HG03045 (cell line): Measurements from ENCODE around the gene EBF4.

Source experiments
- ATAC-seq: cut with Tn5 transposase; IDR thresholded peaks from one replicate; pipeline ENCODE4 v1.9.1; 2021; ENCODE audit warnings: mild to moderate bottlenecking, moderate library complexity; ENCODE audit not compliant: unreplicated experiment

The EBF4 gene

GRCh38 chr20:2793471-2793870 lies 100.9 kb downstream of the EBF4 start:
- no peak for ATAC-seq

DNA sequence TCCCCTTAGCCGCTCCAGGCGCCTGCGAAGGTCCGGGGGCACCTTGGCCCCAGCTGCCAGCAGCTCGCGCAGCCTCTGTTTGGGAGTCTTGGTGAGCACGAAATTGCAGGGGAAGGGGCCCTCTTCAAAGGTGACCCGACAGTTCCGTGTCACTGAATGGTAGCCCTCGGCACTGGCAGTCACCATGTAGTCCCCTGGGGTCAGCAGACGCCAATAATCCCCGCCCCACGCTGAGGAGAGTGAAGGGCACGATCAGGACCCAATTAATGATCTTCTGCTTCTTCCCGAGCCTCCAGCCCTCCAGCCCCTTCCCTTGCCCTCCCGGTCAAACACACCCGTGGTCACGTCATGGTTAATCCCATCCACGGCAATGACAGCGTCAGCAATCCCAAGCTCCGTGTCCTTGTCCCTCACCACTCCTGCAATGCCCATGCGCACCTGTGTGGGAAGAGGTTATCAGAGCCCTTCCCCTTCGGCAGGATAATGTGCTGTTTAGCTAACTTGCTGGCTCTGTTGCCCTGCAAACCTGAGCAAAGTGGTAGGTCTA lies 101.7 kb downstream of the EBF4 start:
- no peak for ATAC-seq

- no peak for ATAC-seq
Observed at GRCh38 chr20:2794866-2795447, 102.4 kb downstream of the EBF4 start.

DNA sequence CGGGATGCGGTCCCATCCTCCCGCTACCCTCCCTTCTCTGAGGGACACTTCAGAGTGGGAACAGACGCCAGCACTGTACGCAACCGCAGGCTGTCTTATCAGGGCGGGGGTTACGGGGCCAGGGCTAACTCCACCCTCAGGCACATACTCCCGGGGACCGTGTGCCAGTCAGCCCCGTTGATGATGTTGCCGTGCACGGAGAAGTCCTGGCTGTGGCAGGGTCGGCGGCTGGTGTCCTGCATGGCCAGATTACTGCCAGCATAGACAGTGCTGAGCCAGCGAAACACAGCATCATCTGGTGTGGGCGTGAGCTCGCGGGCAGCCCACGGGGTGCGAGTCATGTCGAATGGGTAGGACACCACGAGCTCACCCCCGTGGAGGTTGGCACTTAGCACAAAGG lies 102.9 kb downstream of the EBF4 start:
- no peak for ATAC-seq

- no peak for ATAC-seq
Observed at GRCh38 chr20:2796011-2796660, 103.6 kb downstream of the EBF4 start.

GRCh38 chr20:2797136-2797983 lies 104.8 kb downstream of the EBF4 start:
- ATAC-seq, result no peak

DNA sequence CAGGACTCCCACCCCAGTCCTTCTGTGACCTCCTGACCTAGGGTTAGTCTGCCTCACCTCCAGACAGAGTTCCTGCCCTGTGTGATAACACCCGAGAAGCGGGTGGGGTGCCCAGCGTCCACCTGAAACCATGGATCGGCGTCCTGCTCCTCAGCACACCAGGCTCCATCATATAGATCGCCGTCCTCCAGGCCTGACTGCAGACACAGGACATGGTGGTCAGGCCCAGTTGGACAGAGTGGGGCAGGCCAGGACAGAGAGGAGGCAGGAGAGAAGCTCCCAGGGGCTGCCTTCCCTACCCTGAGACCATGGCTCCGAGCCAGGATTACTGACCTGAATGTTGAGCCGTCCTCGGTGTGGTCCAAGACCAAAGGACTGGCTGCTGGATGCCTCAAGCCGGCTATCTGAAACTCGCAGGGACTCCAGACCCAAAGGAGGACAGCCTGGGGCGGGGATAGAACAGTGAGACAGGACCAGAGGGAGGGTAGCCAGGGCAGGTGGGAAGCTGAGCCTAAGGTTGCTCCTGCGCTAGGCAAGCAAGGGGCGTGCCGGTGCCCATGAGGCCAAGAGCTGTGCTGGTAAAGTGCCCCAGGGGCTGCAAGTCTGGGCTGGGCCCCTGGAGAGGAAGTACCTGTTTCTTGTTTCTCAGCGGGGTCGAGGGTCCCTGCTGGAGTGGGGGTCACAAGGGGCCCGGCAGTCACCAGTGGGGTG lies 105.7 kb downstream of the EBF4 start:
- no peak for ATAC-seq

- ATAC-seq, result no peak
Observed at GRCh38 chr20:2798814-2799213, 106.2 kb downstream of the EBF4 start.

DNA sequence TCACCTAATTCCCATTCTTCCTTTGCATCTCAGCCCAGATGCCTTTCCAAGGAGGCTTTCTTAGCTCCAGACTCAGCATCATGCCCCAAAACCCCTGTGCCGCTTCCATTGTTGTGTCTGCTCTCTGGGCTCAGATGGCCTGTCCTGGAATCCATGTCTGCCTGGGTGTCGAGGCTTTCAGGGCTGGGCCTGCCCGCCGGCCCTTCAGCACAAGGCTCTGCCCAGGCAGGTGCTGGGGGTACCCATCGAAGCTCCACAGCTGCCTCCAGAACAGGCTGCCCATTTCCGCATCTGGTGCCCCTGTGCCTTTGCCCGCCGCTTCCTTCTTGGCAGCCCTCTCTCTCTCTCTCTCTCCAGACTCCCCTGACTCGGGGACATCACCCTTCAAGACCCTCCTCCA lies 106.7 kb downstream of the EBF4 start:
- ATAC-seq, result no peak

DNA sequence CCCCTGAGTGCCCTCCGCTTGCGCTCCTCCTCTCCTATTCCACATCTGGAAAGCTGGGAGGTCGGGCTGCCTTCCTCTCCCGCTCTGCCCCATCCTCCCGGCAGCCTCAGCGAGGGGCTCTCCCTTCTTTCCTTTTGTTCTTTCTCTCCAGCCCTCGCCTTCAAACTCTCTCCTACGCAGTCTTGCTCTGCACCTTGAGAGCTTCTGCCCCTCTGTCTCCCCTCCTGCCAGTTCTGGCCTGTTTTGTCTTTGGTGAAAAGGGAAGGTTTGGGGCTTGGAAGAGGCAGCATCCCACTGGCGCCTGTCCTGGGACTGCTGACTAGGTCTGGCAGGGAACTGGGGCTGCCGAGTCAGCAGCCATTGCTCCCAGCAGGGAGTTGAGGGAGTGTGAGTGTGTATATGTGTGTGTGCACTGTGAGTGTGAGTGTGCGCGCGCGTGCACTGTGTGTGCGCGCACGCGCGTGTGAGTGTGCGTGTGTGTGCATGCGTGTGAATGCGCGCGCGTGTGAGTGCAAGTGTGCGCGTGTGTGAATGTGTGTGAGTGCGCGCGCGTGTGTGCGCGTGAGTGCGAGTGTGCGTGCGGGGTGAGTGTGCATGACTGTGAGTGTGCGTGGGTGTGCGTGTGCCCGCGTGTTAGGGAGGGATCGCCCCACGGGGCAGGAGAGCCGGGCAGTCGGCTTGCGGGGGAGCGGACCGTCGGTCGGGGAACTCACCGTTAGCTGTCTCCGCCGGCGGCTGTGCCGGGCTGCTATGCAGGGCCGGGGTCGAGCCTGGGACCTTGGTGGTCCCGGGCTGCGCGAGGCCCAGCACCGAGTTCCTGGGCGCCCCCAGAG lies 107.3 kb downstream of the EBF4 start:
- no peak for ATAC-seq

- no peak for ATAC-seq
Observed at GRCh38 chr20:2800521-2801285, 108.1 kb downstream of the EBF4 start, which contains the start of gene CPXM1. TSS of gene CPXM1 (minus strand) at chr20:2800627. CDS start at chr20:2800572, 55 bp downstream.

- no peak for ATAC-seq
Observed at GRCh38 chr20:2801286-2801728, 108.7 kb downstream of the EBF4 start.

DNA sequence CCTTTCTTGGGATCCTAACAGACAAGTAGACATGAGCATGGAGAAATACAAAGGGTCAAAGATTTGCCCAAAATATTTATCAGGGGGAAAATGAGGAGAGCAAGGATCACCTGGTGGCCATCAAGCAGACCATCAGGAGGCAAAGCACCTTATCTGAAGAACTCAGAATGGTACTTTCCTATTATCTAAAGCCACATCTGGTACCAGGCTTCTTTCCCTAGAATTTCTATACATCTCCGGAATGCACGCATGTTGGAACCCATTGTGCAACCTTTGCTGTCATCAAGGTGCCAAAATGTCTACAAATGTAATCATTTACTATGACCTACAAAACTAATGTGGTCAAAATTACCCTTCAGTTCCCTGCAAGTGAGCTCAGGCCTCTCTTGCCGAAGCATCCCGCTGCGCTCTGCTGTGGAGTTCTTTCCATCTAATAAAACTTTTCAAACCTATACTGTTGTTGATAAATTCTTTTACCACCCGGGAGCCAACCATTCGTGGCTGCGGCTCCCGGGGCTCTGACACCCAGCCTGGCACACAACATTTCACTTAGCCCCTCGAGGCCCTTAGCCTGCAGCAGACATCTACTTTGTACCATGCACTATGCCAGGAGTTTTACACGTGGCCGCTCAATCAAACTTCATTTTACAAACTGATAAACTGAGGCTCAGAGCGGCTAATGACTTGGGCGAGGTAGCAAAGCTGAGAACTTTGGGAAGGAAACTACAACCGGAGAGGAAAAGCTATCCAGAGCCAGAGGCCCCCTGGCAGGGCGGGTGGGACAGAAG lies 111.7 kb downstream of the EBF4 start:
- no peak for ATAC-seq

- no peak for ATAC-seq
Observed at GRCh38 chr20:2804852-2805688, 112.5 kb downstream of the EBF4 start.

DNA sequence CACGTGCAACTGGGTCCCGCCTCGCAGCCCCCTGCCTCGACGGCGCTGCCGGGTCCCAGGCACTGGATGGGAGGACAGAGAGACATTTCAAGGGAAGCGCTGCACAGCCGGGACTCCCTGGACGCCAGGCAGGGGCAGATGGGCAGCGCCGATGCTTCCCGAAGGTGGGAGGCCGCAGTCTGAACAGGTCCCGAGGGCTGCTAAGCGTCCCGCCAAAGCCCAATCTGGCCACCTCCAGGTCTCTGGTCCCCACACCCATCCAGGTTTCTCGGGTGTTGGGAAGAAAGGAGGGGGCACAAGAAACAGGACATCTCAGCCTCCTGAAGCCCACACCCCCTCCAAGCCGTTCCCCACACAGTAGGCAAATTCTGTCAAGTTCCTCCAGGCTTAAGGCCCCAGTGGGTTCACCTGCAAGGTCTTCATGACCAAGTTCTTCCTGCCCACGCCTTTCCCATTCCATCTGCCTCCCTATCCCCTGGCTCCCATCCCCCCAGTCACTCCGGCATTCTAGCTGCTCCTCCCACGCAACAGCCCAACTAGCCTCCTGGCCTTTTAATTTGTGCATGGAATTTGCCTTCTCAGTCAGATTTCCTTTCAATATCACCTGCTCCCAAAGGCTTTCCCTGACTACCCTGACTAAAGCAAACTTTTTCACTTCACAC lies 113.2 kb downstream of the EBF4 start:
- ATAC-seq, result no peak

DNA sequence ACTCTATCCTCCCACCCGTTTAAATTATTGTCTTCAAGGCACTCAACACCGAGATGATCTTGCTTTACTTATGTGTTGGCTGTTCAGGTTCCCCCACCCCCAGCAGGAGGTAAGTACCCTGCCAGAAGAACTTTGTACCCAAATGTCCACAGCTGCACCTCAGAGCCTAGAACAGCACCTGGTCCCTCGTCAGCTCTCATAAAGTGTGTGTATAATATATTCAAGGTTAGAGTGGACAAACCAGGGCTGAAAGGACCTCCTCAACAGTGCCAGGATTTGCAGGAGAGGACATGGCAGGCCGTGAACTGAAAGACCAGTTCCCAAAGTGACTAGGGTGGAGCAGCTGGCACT lies 113.7 kb downstream of the EBF4 start:
- ATAC-seq, result no peak

GRCh38 chr20:2807019-2807418 lies 114.4 kb downstream of the EBF4 start:
- ATAC-seq, result no peak
